ENCODE measurements around the gene PAQR7. TPM values are rescaled to one million over a fixed set of nuclear protein-coding genes. Genes with fewer than 3 reads are reported as not detected.

PAQR7 gene
- total RNA-seq, 1 experiment from 2014 or later: 6.4 TPM

GRCh38 chr1:25815208-25816111, 60.0 kb downstream of the PAQR7 start:
- H3K27ac ChIP-seq (ENCODE audit: low read length): no peak overlapping the region
- peaks cover 15% of the 10 kb centered on the region for H3K4me1 ChIP-seq (ENCODE audit: insufficient read depth, low read length)
- no peaks in the 10 kb centered on the region; the same call in 1 of the 2 replicates for H3K36me3 ChIP-seq (ENCODE audit: low read depth, low read length)
- no peak for ATAC-seq
- no peak for DNase-seq
- CTCF ChIA-PET: interaction anchor here (0.6 kb wide), 1 partner anchor 1250 kb away, joined by 6 read pairs; no protein-coding TSS in a partner anchor
- no peak overlapping the region for H3K4me3 ChIP-seq (ENCODE audit: low read length)
- H3K4me2 ChIP-seq (ENCODE audit: low read length): no peak overlapping the region
- H3K27me3 ChIP-seq (ENCODE audit: low read length): no peaks in the 10 kb centered on the region
- no peaks in the 10 kb centered on the region for H4K20me1 ChIP-seq (ENCODE audit: low read length)
- TF ChIP-seq CTCF (conservative IDR thresholded peaks at IDR 0.05; ENCODE audit: low read depth, low read length): no peak
- no peak for TF ChIP-seq EZH2 (IDR thresholded peaks at IDR 0.05; ENCODE audit: low read length, unreplicated experiment)
- TF ChIP-seq EZH2phosphoT487 (IDR thresholded peaks at IDR 0.05; ENCODE audit: borderline replicate concordance, low read length): no peak
- no peaks in the 10 kb centered on the region for H3F3A ChIP-seq (ENCODE audit: low read length, unreplicated experiment)
- no peaks in the 10 kb centered on the region for H3K9me3 ChIP-seq (ENCODE audit: low read length)
- POLR2A ChIA-PET (ENCODE audit: unreplicated experiment): no interaction called here
- no peaks in the 10 kb centered on the region for H3K9me2 ChIP-seq (replicated peaks; ENCODE audit: low read length)
- H3K79me2 ChIP-seq (ENCODE audit: low read length): peaks cover 5% of the 10 kb centered on the region
- no peak overlapping the region for H3K9ac ChIP-seq (ENCODE audit: low read length)
- no TSS peak for BruUV-seq (replicated peaks)
- no peak overlapping the region for H2AFZ ChIP-seq (ENCODE audit: low read length)
- intact Hi-C loops (cut with micrococcal nuclease): no loop called here

- H3K27me3 ChIP-seq (ENCODE audit: low read length): no peaks in the 10 kb centered on the region
- no peak overlapping the region for H3K4me2 ChIP-seq (ENCODE audit: low read length)
- no peaks in the 10 kb centered on the region for H3K79me2 ChIP-seq (ENCODE audit: low read length)
- H3K9me3 ChIP-seq (ENCODE audit: low read length): no peaks in the 10 kb centered on the region
- no peaks in the 10 kb centered on the region for H3F3A ChIP-seq (ENCODE audit: low read length, unreplicated experiment)
- BruUV-seq (replicated peaks): no TSS peak
- ChIA-PET CTCF (interaction anchor here (0.6 kb wide), 1 partner anchor 1249 kb away, joined by 6 read pairs; no protein-coding TSS in a partner anchor), POLR2A (ENCODE audit: unreplicated experiment) (no interaction called here)
- no peak overlapping the region for H3K27ac ChIP-seq (ENCODE audit: low read length)
- intact Hi-C loops (cut with micrococcal nuclease): no loop called here
- peaks cover 15% of the 10 kb centered on the region for H3K4me1 ChIP-seq (ENCODE audit: insufficient read depth, low read length)
- no peak overlapping the region for H3K4me3 ChIP-seq (ENCODE audit: low read length)
- DNase-seq: no peak
- H2AFZ ChIP-seq (ENCODE audit: low read length): no peak overlapping the region
- no peaks in the 10 kb centered on the region for H4K20me1 ChIP-seq (ENCODE audit: low read length)
- ATAC-seq: no peak
- TF ChIP-seq EZH2phosphoT487 (IDR thresholded peaks at IDR 0.05; ENCODE audit: borderline replicate concordance, low read length) (no peak), CTCF (conservative IDR thresholded peaks at IDR 0.05; ENCODE audit: low read depth, low read length) (no peak), EZH2 (IDR thresholded peaks at IDR 0.05; ENCODE audit: low read length, unreplicated experiment) (no peak)
- no peaks in the 10 kb centered on the region for H3K9me2 ChIP-seq (replicated peaks; ENCODE audit: low read length)
- H3K36me3 ChIP-seq (ENCODE audit: low read depth, low read length): no peaks in the 10 kb centered on the region; the same call in 1 of the 2 replicates
- H3K9ac ChIP-seq (ENCODE audit: low read length): no peak overlapping the region
These were observed 60.9 kb downstream of the PAQR7 start for GRCh38 chr1:25814549-25815087.

All from PC-3 (cell line).